ENCODE data around the gene PPP2R5B.

The PPP2R5B gene

GRCh38 chr11:64932324-64932723, 7.8 kb downstream of the PPP2R5B start:
- no peak overlapping the region for H3K4me2 ChIP-seq (ENCODE audit: low read length)
- no peaks in the 10 kb centered on the region for H3K27me3 ChIP-seq (ENCODE audit: control insufficient read depth, insufficient read depth, low read length)
- H2AFZ ChIP-seq, result no peak overlapping the region
- H3K4me3 ChIP-seq (ENCODE audit: low read depth, low read length), result no peak overlapping the region
- no peak overlapping the region for H3K27ac ChIP-seq
- no peaks in the 10 kb centered on the region for H3K79me2 ChIP-seq
- TF ChIP-seq CTCF (IDR thresholded peaks at IDR 0.05), result no peak
- H3K4me1 ChIP-seq, result no peaks in the 10 kb centered on the region
- H3K9ac ChIP-seq, result no peak overlapping the region
- no peaks in the 10 kb centered on the region for H3K9me3 ChIP-seq (ENCODE audit: control insufficient read depth, low read length)
- no peaks in the 10 kb centered on the region for H3K36me3 ChIP-seq (ENCODE audit: control insufficient read depth, insufficient read depth, low read length)

GRCh38 chr11:64933213-64933934, 8.9 kb downstream of the PPP2R5B start:
- H2AFZ ChIP-seq, result no peak overlapping the region
- no peaks in the 10 kb centered on the region for H3K36me3 ChIP-seq (ENCODE audit: control insufficient read depth, insufficient read depth, low read length)
- H3K4me1 ChIP-seq, result no peaks in the 10 kb centered on the region
- no peak for TF ChIP-seq CTCF (IDR thresholded peaks at IDR 0.05)
- H3K4me2 ChIP-seq (ENCODE audit: low read length), result no peak overlapping the region
- H3K79me2 ChIP-seq, result no peaks in the 10 kb centered on the region
- no peak overlapping the region for H3K9ac ChIP-seq
- no peaks in the 10 kb centered on the region for H3K27me3 ChIP-seq (ENCODE audit: control insufficient read depth, insufficient read depth, low read length)
- H3K27ac ChIP-seq, result no peak overlapping the region
- H3K9me3 ChIP-seq (ENCODE audit: control insufficient read depth, low read length), result no peaks in the 10 kb centered on the region
- H3K4me3 ChIP-seq (ENCODE audit: low read depth, low read length), result no peak overlapping the region

GRCh38 chr11:64933935-64934681, 9.6 kb downstream of the PPP2R5B start:
- TF ChIP-seq CTCF (IDR thresholded peaks at IDR 0.05), result no peak
- H3K4me3 ChIP-seq (ENCODE audit: low read depth, low read length), result no peak overlapping the region
- H3K4me1 ChIP-seq, result no peaks in the 10 kb centered on the region
- H3K27me3 ChIP-seq (ENCODE audit: control insufficient read depth, insufficient read depth, low read length), result no peaks in the 10 kb centered on the region
- no peaks in the 10 kb centered on the region for H3K9me3 ChIP-seq (ENCODE audit: control insufficient read depth, low read length)
- no peak overlapping the region for H2AFZ ChIP-seq
- no peak overlapping the region for H3K9ac ChIP-seq
- H3K4me2 ChIP-seq (ENCODE audit: low read length), result no peak overlapping the region
- no peak overlapping the region for H3K27ac ChIP-seq
- no peaks in the 10 kb centered on the region for H3K36me3 ChIP-seq (ENCODE audit: control insufficient read depth, insufficient read depth, low read length)
- no peaks in the 10 kb centered on the region for H3K79me2 ChIP-seq

GRCh38 chr11:64934682-64935358, 10.3 kb downstream of the PPP2R5B start:
- Histone ChIP-seq H3K36me3 (ENCODE audit: control insufficient read depth, insufficient read depth, low read length) (no peaks in the 10 kb centered on the region), H3K27ac (no peak overlapping the region), H3K9ac (no peak overlapping the region), H3K4me3 (ENCODE audit: low read depth, low read length) (no peak overlapping the region), H3K4me2 (ENCODE audit: low read length) (no peak overlapping the region), H3K9me3 (ENCODE audit: control insufficient read depth, low read length) (no peaks in the 10 kb centered on the region), H2AFZ (no peak overlapping the region), H3K27me3 (ENCODE audit: control insufficient read depth, insufficient read depth, low read length) (no peaks in the 10 kb centered on the region), H3K4me1 (no peaks in the 10 kb centered on the region), H3K79me2 (no peaks in the 10 kb centered on the region)
- TF ChIP-seq CTCF (IDR thresholded peaks at IDR 0.05), result no peak

Measured in parathyroid adenoma (tissue), 2 donors.